ENCODE results near the gene KIAA1143. TPM values are rescaled to one million over a fixed set of nuclear protein-coding genes. Genes with fewer than 3 reads are reported as not detected.
A peak's percentile ranks its signal among the peaks of the same experiment; 100 is the strongest.

The KIAA1143 gene
- total RNA-seq, 1 donor from 2014 or later: 11.3 TPM

DNA sequence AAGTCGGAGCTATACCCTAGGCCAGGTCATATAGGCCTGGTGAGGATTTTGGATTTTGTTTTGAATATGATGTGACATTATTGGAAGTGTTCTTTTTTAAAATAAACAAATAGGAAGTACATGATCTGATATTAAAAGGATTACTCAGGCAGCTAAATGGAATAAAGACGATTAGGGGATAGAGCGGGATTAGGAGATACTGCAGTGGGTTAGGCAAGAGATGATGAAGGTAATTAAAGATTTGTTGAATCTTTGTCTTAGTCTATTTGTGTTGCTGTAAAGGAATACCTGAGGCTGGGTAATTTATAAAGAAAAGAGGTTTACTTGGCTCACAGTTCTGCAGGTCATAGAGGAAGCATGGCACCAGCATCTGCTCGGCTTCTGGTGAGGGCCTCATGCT is 21.5 kb upstream of the KIAA1143 start:
- Histone ChIP-seq H3K4me3 (ENCODE audit: low read depth, low read length) (no peak overlapping the region), H3K36me3 (ENCODE audit: control insufficient read depth, insufficient read depth, low read length) (peaks cover 1% of the 10 kb centered on the region), H3K27me3 (ENCODE audit: control insufficient read depth, insufficient read depth, low read length) (no peaks in the 10 kb centered on the region)
- TF ChIP-seq, protein P1, sequence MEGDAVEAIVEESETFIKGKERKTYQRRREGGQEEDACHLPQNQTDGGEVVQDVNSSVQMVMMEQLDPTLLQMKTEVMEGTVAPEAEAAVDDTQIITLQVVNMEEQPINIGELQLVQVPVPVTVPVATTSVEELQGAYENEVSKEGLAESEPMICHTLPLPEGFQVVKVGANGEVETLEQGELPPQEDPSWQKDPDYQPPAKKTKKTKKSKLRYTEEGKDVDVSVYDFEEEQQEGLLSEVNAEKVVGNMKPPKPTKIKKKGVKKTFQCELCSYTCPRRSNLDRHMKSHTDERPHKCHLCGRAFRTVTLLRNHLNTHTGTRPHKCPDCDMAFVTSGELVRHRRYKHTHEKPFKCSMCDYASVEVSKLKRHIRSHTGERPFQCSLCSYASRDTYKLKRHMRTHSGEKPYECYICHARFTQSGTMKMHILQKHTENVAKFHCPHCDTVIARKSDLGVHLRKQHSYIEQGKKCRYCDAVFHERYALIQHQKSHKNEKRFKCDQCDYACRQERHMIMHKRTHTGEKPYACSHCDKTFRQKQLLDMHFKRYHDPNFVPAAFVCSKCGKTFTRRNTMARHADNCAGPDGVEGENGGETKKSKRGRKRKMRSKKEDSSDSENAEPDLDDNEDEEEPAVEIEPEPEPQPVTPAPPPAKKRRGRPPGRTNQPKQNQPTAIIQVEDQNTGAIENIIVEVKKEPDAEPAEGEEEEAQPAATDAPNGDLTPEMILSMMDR (IDR thresholded peaks at IDR 0.05; ENCODE audit: insufficient read depth, low read length, severe bottlenecking): no peak
- no peak for DNase-seq (ENCODE audit: low read depth)
- FAIRE-seq: no peak

GRCh38 chr3:44772099-44772442 is 10.7 kb upstream of the KIAA1143 start:
- H3K27me3 ChIP-seq (ENCODE audit: control insufficient read depth, insufficient read depth, low read length): no peaks in the 10 kb centered on the region
- FAIRE-seq (no peak), DNase-seq (ENCODE audit: low read depth) (no peak)
- TF ChIP-seq, protein P1 (IDR thresholded peaks at IDR 0.05; ENCODE audit: insufficient read depth, low read length, severe bottlenecking): no peak
- H3K4me3 ChIP-seq (ENCODE audit: low read depth, low read length): no peak overlapping the region
- no peaks in the 10 kb centered on the region for H3K36me3 ChIP-seq (ENCODE audit: control insufficient read depth, insufficient read depth, low read length)

DNA sequence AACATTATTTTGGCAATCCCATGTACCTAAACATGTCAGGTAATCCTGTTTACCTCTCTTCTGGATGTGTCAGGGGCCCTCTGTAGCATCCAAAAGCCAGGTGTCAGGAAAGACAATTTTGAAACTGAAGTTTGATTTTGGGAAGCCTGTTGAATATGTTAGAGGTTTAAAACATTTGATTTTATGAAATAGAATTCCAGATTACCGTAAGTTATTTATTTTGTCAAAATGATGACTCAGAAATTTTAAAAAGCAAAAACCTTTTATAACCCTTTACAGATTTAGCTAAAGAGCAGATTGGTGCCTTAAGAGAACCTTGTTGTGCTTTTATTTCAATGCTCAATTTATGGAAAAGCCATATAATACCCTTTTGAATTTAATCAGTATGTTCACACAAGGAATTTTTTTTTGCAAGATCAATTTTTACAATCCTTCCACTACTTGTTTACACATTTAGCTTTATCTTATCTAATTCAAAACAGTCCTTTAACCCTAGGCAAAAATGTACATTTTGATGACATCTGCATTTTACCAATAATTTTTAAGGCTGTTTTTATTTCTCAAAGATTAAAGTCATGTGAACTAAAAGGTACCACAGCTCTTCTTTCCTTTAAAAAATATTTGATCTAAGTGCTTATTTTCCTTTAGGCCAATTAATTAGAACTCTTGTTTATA is 10.1 kb upstream of the KIAA1143 start:
- FAIRE-seq: no peak
- Histone ChIP-seq H3K4me3 (ENCODE audit: low read depth, low read length) (no peak overlapping the region), H3K27me3 (ENCODE audit: control insufficient read depth, insufficient read depth, low read length) (no peaks in the 10 kb centered on the region), H3K36me3 (ENCODE audit: control insufficient read depth, insufficient read depth, low read length) (no peaks in the 10 kb centered on the region)
- no peak for DNase-seq (ENCODE audit: low read depth)
- TF ChIP-seq, protein P1 (IDR thresholded peaks at IDR 0.05; ENCODE audit: insufficient read depth, low read length, severe bottlenecking): no peak

GRCh38 chr3:44764248-44764647 is 2.8 kb upstream of the KIAA1143 start:
- no peaks in the 10 kb centered on the region for H3K27me3 ChIP-seq (ENCODE audit: control insufficient read depth, insufficient read depth, low read length)
- H3K36me3 ChIP-seq (ENCODE audit: control insufficient read depth, insufficient read depth, low read length): no peaks in the 10 kb centered on the region
- DNase-seq (ENCODE audit: low read depth) (no peak), FAIRE-seq (no peak)
- TF ChIP-seq, protein P1 (IDR thresholded peaks at IDR 0.05; ENCODE audit: insufficient read depth, low read length, severe bottlenecking): no peak
- no peak overlapping the region for H3K4me3 ChIP-seq (ENCODE audit: low read depth, low read length)

DNA sequence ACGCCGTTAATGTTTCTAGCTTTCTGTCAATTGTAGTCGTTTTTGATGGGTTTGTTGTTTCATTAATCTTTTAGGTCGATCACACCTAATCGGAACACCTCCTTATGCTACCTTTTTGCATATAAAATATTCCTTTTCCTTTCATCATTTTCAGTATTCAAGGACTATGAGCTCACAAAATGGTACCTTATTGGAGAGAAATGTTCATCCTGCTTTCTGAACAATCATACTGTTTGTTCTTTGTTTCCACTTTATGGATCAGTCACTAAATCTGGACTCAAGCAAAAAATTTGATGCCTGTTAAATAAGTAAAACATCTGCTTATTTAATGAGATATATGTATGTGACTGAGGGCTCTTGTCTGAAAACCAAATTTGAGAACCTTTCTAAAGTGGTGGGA is 1.3 kb upstream of the KIAA1143 start:
- TF ChIP-seq, protein P1 (IDR thresholded peaks at IDR 0.05; ENCODE audit: insufficient read depth, low read length, severe bottlenecking): no peak
- DNase-seq (ENCODE audit: low read depth) (no peak), FAIRE-seq (no peak)
- Histone ChIP-seq H3K27me3 (ENCODE audit: control insufficient read depth, insufficient read depth, low read length) (no peaks in the 10 kb centered on the region), H3K36me3 (ENCODE audit: control insufficient read depth, insufficient read depth, low read length) (peaks cover under 1% of the 10 kb centered on the region), H3K4me3 (ENCODE audit: low read depth, low read length) (peak overlapping the region; percentile 71)

- TF ChIP-seq, protein P1 (IDR thresholded peaks at IDR 0.05; ENCODE audit: insufficient read depth, low read length, severe bottlenecking): no peak
- FAIRE-seq (no peak), DNase-seq (ENCODE audit: low read depth) (peak; percentile 30)
- Histone ChIP-seq H3K4me3 (ENCODE audit: low read depth, low read length) (peak overlapping the region; percentile 71), H3K27me3 (ENCODE audit: control insufficient read depth, insufficient read depth, low read length) (no peaks in the 10 kb centered on the region), H3K36me3 (ENCODE audit: control insufficient read depth, insufficient read depth, low read length) (peaks cover 2% of the 10 kb centered on the region)
Measured at GRCh38 chr3:44762170-44762677, 805 bp upstream of the KIAA1143 start.
